ENCODE data around the gene TOP2B. TPM values are rescaled to one million over a fixed set of nuclear protein-coding genes. Genes with fewer than 3 reads are reported as not detected.

The TOP2B gene
- total and polyA plus RNA-seq, 2 donors (not counting 1 experiment from before 2014, with no cell fraction given): 56.2 to 71.2 TPM

DNA sequence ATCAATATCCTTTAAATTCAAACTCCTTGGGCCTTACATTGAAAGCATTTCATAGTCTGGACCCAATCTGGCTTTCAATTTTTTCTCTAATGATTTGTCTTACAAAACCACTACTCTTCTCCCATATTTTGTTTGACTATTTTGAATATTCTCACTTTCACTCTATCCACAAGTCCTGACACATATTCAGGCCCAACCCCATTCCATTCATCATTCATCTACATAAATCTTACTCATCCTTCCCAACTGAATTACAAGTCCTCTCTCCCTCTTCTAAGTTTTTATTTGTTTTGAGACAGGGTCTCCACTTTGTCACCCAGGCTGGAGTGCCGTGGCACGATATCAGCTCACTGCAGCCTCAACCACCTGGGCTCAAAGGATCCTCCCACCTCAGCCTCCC is 43.6 kb downstream of the TOP2B start:
- no peak overlapping the region for H2AFZ ChIP-seq (ENCODE audit: low read length)
- no peak for TF ChIP-seq EZH2 (IDR thresholded peaks at IDR 0.05; ENCODE audit: low read length, missing control alignments)
- TF ChIP-seq, protein P1, sequence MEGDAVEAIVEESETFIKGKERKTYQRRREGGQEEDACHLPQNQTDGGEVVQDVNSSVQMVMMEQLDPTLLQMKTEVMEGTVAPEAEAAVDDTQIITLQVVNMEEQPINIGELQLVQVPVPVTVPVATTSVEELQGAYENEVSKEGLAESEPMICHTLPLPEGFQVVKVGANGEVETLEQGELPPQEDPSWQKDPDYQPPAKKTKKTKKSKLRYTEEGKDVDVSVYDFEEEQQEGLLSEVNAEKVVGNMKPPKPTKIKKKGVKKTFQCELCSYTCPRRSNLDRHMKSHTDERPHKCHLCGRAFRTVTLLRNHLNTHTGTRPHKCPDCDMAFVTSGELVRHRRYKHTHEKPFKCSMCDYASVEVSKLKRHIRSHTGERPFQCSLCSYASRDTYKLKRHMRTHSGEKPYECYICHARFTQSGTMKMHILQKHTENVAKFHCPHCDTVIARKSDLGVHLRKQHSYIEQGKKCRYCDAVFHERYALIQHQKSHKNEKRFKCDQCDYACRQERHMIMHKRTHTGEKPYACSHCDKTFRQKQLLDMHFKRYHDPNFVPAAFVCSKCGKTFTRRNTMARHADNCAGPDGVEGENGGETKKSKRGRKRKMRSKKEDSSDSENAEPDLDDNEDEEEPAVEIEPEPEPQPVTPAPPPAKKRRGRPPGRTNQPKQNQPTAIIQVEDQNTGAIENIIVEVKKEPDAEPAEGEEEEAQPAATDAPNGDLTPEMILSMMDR (conservative IDR thresholded peaks at IDR 0.05 in 1 of 2, IDR thresholded peaks at IDR 0.05 in 1 of 2; ENCODE audit: low read depth in 1 of 2, low read length in 2 of 2): no peak
- no peaks in the 10 kb centered on the region for H4K20me1 ChIP-seq (ENCODE audit: control insufficient read depth, extremely low read depth, insufficient read depth, low read length)
- no peak overlapping the region for H3K4me3 ChIP-seq (replicated peaks in 1 of 4; ENCODE audit: control extremely low read depth in 1 of 4, insufficient read depth in 1 of 4, low read depth in 3 of 4, low read length in 4 of 4)
- no peak overlapping the region for H3K9ac ChIP-seq (ENCODE audit: insufficient read depth, low read length)
- no peak for DNase-seq (ENCODE audit: low read depth in 2 of 2)
- H3K9me3 ChIP-seq (ENCODE audit: control insufficient read depth, insufficient read depth, low read depth, low read length): no peaks in the 10 kb centered on the region
- H3K4me2 ChIP-seq (ENCODE audit: extremely low read depth, insufficient read depth, low read length): no peak overlapping the region
- no peak overlapping the region for H3K27ac ChIP-seq (ENCODE audit: insufficient read depth, low read length)
- H3K79me2 ChIP-seq (ENCODE audit: control insufficient read depth, insufficient read depth, low read length): no peaks in the 10 kb centered on the region
- H3K27me3 ChIP-seq (ENCODE audit: control insufficient read depth, insufficient read depth, low read length): no peaks in the 10 kb centered on the region
- no peaks in the 10 kb centered on the region for H3K4me1 ChIP-seq (ENCODE audit: control insufficient read depth, extremely low read depth, insufficient read depth, low read length)
- H3K36me3 ChIP-seq (ENCODE audit: control insufficient read depth, insufficient read depth, low read length): peaks cover 1% of the 10 kb centered on the region

DNA sequence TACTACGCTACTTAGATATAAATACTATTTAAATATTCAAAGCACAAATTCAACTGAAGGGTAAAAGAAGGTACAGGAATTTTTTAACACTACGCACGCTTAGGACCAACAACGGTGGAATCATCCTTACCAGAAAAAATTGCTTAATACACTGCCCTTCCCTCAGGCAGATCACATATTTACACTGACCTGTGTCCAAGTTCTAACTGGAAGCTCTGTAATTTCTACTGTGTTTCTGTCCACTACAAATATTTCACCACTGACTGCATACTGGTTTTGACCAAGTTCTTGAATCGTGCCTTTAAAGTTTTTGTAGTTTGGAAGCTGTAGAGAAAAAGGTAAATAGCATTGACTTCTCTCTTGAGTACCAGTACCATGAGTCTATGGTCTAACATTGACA is 44.2 kb downstream of the TOP2B start:
- Histone ChIP-seq H3K9me3 (ENCODE audit: control insufficient read depth, insufficient read depth, low read depth, low read length) (no peaks in the 10 kb centered on the region), H3K9ac (ENCODE audit: insufficient read depth, low read length) (no peak overlapping the region), H3K27ac (ENCODE audit: insufficient read depth, low read length) (no peak overlapping the region), H3K36me3 (ENCODE audit: control insufficient read depth, insufficient read depth, low read length) (peaks cover 1% of the 10 kb centered on the region), H2AFZ (ENCODE audit: low read length) (no peak overlapping the region), H3K27me3 (ENCODE audit: control insufficient read depth, insufficient read depth, low read length) (no peaks in the 10 kb centered on the region), H3K4me2 (ENCODE audit: extremely low read depth, insufficient read depth, low read length) (no peak overlapping the region), H3K4me1 (ENCODE audit: control insufficient read depth, extremely low read depth, insufficient read depth, low read length) (no peaks in the 10 kb centered on the region), H3K79me2 (ENCODE audit: control insufficient read depth, insufficient read depth, low read length) (no peaks in the 10 kb centered on the region), H4K20me1 (ENCODE audit: control insufficient read depth, extremely low read depth, insufficient read depth, low read length) (no peaks in the 10 kb centered on the region), H3K4me3 (replicated peaks in 1 of 4; ENCODE audit: control extremely low read depth in 1 of 4, insufficient read depth in 1 of 4, low read depth in 3 of 4, low read length in 4 of 4) (no peak overlapping the region)
- no peak for TF ChIP-seq EZH2 (IDR thresholded peaks at IDR 0.05; ENCODE audit: low read length, missing control alignments)
- TF ChIP-seq, protein P1 (conservative IDR thresholded peaks at IDR 0.05 in 1 of 2, IDR thresholded peaks at IDR 0.05 in 1 of 2; ENCODE audit: low read depth in 1 of 2, low read length in 2 of 2): no peak
- DNase-seq (ENCODE audit: low read depth in 2 of 2): no peak

DNA sequence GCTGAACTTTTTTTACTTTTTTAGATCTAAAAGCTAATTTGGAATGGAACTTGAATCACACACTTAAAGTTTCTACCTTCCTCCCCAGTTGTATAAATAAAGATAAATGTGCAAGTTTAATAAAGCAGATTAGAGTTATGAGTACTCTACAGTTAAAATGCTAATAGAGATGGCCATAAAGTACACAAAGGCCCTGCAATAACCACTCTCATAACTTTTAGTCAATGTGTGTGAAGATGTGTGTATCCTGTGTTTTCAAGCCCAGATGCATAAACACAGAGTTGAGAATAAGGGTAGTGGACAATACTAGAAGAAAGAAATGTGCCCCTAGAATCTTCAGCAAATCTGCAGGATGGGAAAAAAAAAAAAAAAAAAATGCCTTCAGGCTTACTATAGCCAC is 45.3 kb downstream of the TOP2B start:
- H3K9ac ChIP-seq (ENCODE audit: insufficient read depth, low read length): no peak overlapping the region
- no peak overlapping the region for H3K27ac ChIP-seq (ENCODE audit: insufficient read depth, low read length)
- no peaks in the 10 kb centered on the region for H4K20me1 ChIP-seq (ENCODE audit: control insufficient read depth, extremely low read depth, insufficient read depth, low read length)
- no peak overlapping the region for H3K4me3 ChIP-seq (replicated peaks in 1 of 4; ENCODE audit: control extremely low read depth in 1 of 4, insufficient read depth in 1 of 4, low read depth in 3 of 4, low read length in 4 of 4)
- no peaks in the 10 kb centered on the region for H3K27me3 ChIP-seq (ENCODE audit: control insufficient read depth, insufficient read depth, low read length)
- H3K4me2 ChIP-seq (ENCODE audit: extremely low read depth, insufficient read depth, low read length): no peak overlapping the region
- H2AFZ ChIP-seq (ENCODE audit: low read length): no peak overlapping the region
- H3K79me2 ChIP-seq (ENCODE audit: control insufficient read depth, insufficient read depth, low read length): no peaks in the 10 kb centered on the region
- H3K4me1 ChIP-seq (ENCODE audit: control insufficient read depth, extremely low read depth, insufficient read depth, low read length): no peaks in the 10 kb centered on the region
- TF ChIP-seq EZH2 (IDR thresholded peaks at IDR 0.05; ENCODE audit: low read length, missing control alignments): no peak
- TF ChIP-seq, protein P1 (conservative IDR thresholded peaks at IDR 0.05 in 1 of 2, IDR thresholded peaks at IDR 0.05 in 1 of 2; ENCODE audit: low read depth in 1 of 2, low read length in 2 of 2): no peak
- peaks cover 1% of the 10 kb centered on the region for H3K36me3 ChIP-seq (ENCODE audit: control insufficient read depth, insufficient read depth, low read length)
- no peak for DNase-seq (ENCODE audit: low read depth in 2 of 2)
- H3K9me3 ChIP-seq (ENCODE audit: control insufficient read depth, insufficient read depth, low read depth, low read length): no peaks in the 10 kb centered on the region
